Neural crest cell (in vitro differentiated cells): ENCODE results near the gene GAD2. TPM values are rescaled to one million over a fixed set of nuclear protein-coding genes. Genes with fewer than 3 reads are reported as not detected.

ENCODE experiments used
- DNase-seq: peaks from one replicate; pipeline ENCODE4 v3.0.0; 2021; ENCODE audit warnings: low read depth, mixed read lengths, low spot score
- H3K27ac Mint-ChIP-seq: one replicate; pipeline ENCODE4 v1.8.0; 2021; ENCODE audit warnings: mild to moderate bottlenecking, mixed read lengths; ENCODE audit not compliant: unreplicated experiment
- H3K27me3 Mint-ChIP-seq: 2 replicates; pipeline ENCODE4 v1.8.0; 2021; ENCODE audit warnings: low read depth, mild to moderate bottlenecking, mixed read lengths
- H3K36me3 Mint-ChIP-seq: 2 replicates; pipeline ENCODE4 v1.8.0; 2021; ENCODE audit warnings: low read depth, mild to moderate bottlenecking, mixed read lengths
- H3K4me1 Mint-ChIP-seq: 2 replicates; pipeline ENCODE4 v1.8.0; 2021; ENCODE audit warnings: mixed read lengths
- H3K4me3 Mint-ChIP-seq: one replicate; pipeline ENCODE4 v1.8.0; 2021; ENCODE audit warnings: mild to moderate bottlenecking, mixed read lengths
- H3K9me3 Mint-ChIP-seq: 2 replicates; pipeline ENCODE4 v1.8.0; 2021; ENCODE audit warnings: mixed read lengths
- total RNA-seq: library from RNA; stranded (reverse); gene quantifications from 2 replicates; pipeline ENCODE4 v1.2.1, GENCODE V29; 2021
- TF ChIP-seq, protein P1 (sequence below): fragments of 200-600 bp; sonication (generic); conservative IDR thresholded peaks from 2 replicates; pipeline ENCODE4 v1.5.0; 2021; ENCODE audit warnings: antibody characterized with exemption, mild to moderate bottlenecking

The GAD2 gene
- total RNA-seq, 1 donor from 2014 or later, result 0.14 TPM

DNA sequence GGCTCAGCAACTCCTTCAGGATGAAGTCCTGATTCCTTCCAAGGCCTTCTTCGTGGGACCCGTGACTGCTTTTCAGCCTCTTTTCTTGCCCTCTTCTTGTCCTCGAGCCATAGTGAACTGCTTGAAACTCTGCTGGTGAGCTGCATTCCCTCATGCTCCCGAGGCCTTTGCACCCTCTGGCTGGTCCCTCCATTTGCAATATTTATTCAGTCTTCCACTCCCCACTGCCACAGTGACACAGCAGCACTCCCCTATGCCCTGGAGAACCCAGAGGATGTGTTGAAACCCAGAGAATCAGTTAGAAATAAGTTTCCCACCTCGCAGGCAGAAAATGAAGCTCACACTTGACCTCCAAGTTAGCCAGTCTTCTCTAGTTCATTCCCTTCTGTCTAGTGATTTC, 22.3 kb upstream of the GAD2 start:
- TF ChIP-seq, protein P1, sequence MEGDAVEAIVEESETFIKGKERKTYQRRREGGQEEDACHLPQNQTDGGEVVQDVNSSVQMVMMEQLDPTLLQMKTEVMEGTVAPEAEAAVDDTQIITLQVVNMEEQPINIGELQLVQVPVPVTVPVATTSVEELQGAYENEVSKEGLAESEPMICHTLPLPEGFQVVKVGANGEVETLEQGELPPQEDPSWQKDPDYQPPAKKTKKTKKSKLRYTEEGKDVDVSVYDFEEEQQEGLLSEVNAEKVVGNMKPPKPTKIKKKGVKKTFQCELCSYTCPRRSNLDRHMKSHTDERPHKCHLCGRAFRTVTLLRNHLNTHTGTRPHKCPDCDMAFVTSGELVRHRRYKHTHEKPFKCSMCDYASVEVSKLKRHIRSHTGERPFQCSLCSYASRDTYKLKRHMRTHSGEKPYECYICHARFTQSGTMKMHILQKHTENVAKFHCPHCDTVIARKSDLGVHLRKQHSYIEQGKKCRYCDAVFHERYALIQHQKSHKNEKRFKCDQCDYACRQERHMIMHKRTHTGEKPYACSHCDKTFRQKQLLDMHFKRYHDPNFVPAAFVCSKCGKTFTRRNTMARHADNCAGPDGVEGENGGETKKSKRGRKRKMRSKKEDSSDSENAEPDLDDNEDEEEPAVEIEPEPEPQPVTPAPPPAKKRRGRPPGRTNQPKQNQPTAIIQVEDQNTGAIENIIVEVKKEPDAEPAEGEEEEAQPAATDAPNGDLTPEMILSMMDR, result no peak
- H3K36me3 Mint-ChIP-seq, result peaks cover 2% of the 10 kb centered on the region
- H3K9me3 Mint-ChIP-seq, result peaks cover 5% of the 10 kb centered on the region
- no peaks in the 10 kb centered on the region for H3K27me3 Mint-ChIP-seq
- DNase-seq, result no peak
- H3K27ac Mint-ChIP-seq, result no peak overlapping the region
- H3K4me3 Mint-ChIP-seq, result no peak overlapping the region
- peaks cover 12% of the 10 kb centered on the region for H3K4me1 Mint-ChIP-seq

GRCh38 chr10:26197248-26197647, 19.3 kb upstream of the GAD2 start:
- no peak overlapping the region for H3K27ac Mint-ChIP-seq
- DNase-seq, result no peak
- peaks cover 3% of the 10 kb centered on the region for H3K9me3 Mint-ChIP-seq
- TF ChIP-seq, protein P1, result no peak
- no peak overlapping the region for H3K4me3 Mint-ChIP-seq
- H3K36me3 Mint-ChIP-seq, result peaks cover 2% of the 10 kb centered on the region
- no peaks in the 10 kb centered on the region for H3K27me3 Mint-ChIP-seq
- H3K4me1 Mint-ChIP-seq, result peaks cover 15% of the 10 kb centered on the region

DNA sequence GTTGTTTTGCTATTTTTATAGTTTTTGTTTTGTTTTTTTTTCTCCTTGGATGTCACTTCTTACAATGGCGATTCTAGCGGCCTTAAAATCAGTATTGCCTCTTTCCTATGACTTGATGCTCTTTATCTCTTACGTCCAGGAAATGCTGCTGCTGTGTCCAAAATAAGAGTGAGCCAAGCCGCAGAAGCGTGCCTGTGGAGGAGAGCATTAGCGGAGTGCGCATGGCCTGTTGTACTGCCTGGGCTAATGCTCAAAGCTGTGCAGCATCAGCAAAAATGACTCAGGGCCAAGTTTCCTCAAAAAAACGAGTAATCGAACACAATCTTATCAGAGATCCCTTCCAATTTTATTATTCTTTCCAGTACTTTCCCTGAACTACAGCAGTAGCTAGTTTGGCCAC, 18.5 kb upstream of the GAD2 start:
- H3K9me3 Mint-ChIP-seq, result peaks cover 2% of the 10 kb centered on the region
- no peak overlapping the region for H3K27ac Mint-ChIP-seq
- H3K4me1 Mint-ChIP-seq, result peaks cover 14% of the 10 kb centered on the region
- H3K27me3 Mint-ChIP-seq, result no peaks in the 10 kb centered on the region
- peaks cover 2% of the 10 kb centered on the region for H3K36me3 Mint-ChIP-seq
- TF ChIP-seq, protein P1, result no peak
- DNase-seq, result no peak
- H3K4me3 Mint-ChIP-seq, result no peak overlapping the region

- H3K4me1 Mint-ChIP-seq, result peaks cover 14% of the 10 kb centered on the region
- no peak overlapping the region for H3K4me3 Mint-ChIP-seq
- peaks cover 2% of the 10 kb centered on the region for H3K9me3 Mint-ChIP-seq
- H3K27me3 Mint-ChIP-seq, result peaks cover 8% of the 10 kb centered on the region
- peaks cover 2% of the 10 kb centered on the region for H3K36me3 Mint-ChIP-seq
- no peak overlapping the region for H3K27ac Mint-ChIP-seq
- TF ChIP-seq, protein P1, result no peak
- no peak for DNase-seq
Measured at GRCh38 chr10:26199841-26200240, 16.7 kb upstream of the GAD2 start.

GRCh38 chr10:26205223-26205622, 11.4 kb upstream of the GAD2 start:
- H3K27ac Mint-ChIP-seq, result no peak overlapping the region
- H3K27me3 Mint-ChIP-seq, result peaks cover 13% of the 10 kb centered on the region
- H3K4me3 Mint-ChIP-seq, result no peak overlapping the region
- no peaks in the 10 kb centered on the region for H3K4me1 Mint-ChIP-seq
- H3K9me3 Mint-ChIP-seq, result peaks cover 3% of the 10 kb centered on the region
- H3K36me3 Mint-ChIP-seq, result no peaks in the 10 kb centered on the region
- DNase-seq, result no peak
- TF ChIP-seq, protein P1, result no peak
